ENCODE results near the gene ASPDH.

ASPDH gene

DNA sequence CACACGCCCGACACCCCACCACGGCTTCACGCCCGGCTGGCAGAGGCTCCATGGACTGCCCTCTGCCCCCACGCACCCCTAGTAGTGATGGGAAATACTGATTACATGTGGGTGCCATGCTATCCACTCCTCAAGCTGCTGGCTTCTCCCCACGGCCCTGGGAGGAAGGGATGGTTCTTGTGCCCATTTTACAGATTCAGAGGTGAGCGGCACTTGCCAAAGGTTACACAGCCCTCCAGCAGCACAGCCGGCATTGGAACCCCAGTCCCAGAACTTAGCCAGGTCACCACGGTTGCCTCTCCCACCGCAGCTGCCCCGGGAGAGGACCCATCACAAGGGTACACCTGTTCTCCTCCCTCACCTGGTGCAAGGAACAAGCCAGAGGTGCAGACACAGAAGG is 41.3 kb upstream of the ASPDH start:
- DNase-seq (ENCODE audit: insufficient read length, low spot score), result no peak
- FAIRE-seq, result no peak
- TF ChIP-seq POLR2AphosphoS5 (IDR thresholded peaks at IDR 0.05; ENCODE audit: low read depth, low read length) (no peak), TAF1 (IDR thresholded peaks at IDR 0.05; ENCODE audit: low read depth, low read length) (no peak), SPI1 (IDR thresholded peaks at IDR 0.05; ENCODE audit: low read depth, low read length) (no peak), PAX5 (IDR thresholded peaks at IDR 0.05; ENCODE audit: insufficient read depth, low read length, severe bottlenecking) (no peak), POU2F2 (IDR thresholded peaks at IDR 0.05; ENCODE audit: low read depth, low read length) (no peak), POLR2A (IDR thresholded peaks at IDR 0.05; ENCODE audit: low read depth, low read length) (no peak)

DNA sequence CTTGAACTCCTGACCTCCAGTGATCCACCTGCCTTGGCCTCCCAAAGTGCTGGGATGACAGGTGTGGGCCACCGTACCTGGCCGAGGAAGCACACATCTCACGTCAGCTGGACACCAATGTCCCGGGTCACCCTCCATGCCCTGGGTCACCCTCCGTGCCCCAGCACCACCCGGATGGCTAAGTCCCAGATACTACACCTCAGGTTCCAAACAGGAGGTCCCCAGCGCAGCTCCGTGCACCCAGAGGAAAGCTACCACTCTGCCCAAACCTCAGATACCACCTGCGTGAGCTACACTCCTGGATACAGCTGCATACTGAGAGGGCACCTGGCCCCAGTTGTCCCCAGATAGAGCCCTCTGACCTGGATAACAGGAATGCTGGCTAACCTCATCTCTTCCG is 40.5 kb upstream of the ASPDH start:
- FAIRE-seq, result no peak
- TF ChIP-seq POU2F2 (IDR thresholded peaks at IDR 0.05; ENCODE audit: low read depth, low read length) (no peak), PAX5 (IDR thresholded peaks at IDR 0.05; ENCODE audit: insufficient read depth, low read length, severe bottlenecking) (no peak), TAF1 (IDR thresholded peaks at IDR 0.05; ENCODE audit: low read depth, low read length) (no peak), SPI1 (IDR thresholded peaks at IDR 0.05; ENCODE audit: low read depth, low read length) (no peak), POLR2AphosphoS5 (IDR thresholded peaks at IDR 0.05; ENCODE audit: low read depth, low read length) (no peak), POLR2A (IDR thresholded peaks at IDR 0.05; ENCODE audit: low read depth, low read length) (no peak)
- DNase-seq (ENCODE audit: insufficient read length, low spot score), result no peak

DNA sequence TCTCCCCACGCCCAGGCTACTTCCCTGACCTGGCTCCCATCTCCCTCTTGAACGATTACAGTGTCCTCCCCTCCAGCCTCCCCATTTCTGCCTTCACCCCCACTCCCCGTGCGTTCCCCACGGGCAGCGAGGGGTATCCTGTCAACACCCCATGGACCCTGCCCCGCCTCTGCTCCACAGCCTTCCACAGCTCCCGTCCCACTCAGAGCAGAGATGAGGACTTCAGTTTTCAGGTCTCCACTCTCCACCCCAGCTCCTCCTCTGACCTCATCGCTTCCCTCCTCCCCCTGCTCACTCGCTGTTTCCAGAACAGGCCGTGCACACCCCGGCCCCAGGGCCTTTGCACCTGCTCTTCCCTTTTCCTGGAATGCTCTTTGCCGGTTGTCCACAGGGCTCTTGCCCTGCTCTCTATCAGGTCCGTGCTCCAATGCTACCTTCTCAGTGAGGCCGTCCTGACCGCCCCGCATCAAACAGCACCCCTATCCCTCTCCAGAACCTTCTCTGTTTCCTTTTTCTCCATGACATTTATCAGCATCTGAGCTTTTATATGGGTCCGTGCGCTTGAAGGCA is 39.5 kb upstream of the ASPDH start:
- FAIRE-seq (no peak), DNase-seq (ENCODE audit: insufficient read length, low spot score) (no peak)
- no peak for TF ChIP-seq TAF1 (IDR thresholded peaks at IDR 0.05; ENCODE audit: low read depth, low read length)

- DNase-seq (ENCODE audit: insufficient read length, low spot score) (no peak), FAIRE-seq (no peak)
- TF ChIP-seq SPI1 (IDR thresholded peaks at IDR 0.05; ENCODE audit: low read depth, low read length) (no peak), TAF1 (IDR thresholded peaks at IDR 0.05; ENCODE audit: low read depth, low read length) (no peak), POLR2A (IDR thresholded peaks at IDR 0.05; ENCODE audit: low read depth, low read length) (no peak), POU2F2 (IDR thresholded peaks at IDR 0.05; ENCODE audit: low read depth, low read length) (no peak), POLR2AphosphoS5 (IDR thresholded peaks at IDR 0.05; ENCODE audit: low read depth, low read length) (no peak), PAX5 (IDR thresholded peaks at IDR 0.05; ENCODE audit: insufficient read depth, low read length, severe bottlenecking) (no peak)
Measured at GRCh38 chr19:50552540-50552939, 38.8 kb upstream of the ASPDH start.

GRCh38 chr19:50551715-50552187 is 38.0 kb upstream of the ASPDH start:
- TF ChIP-seq PAX5 (IDR thresholded peaks at IDR 0.05; ENCODE audit: insufficient read depth, low read length, severe bottlenecking) (no peak), SPI1 (IDR thresholded peaks at IDR 0.05; ENCODE audit: low read depth, low read length) (no peak), POLR2AphosphoS5 (IDR thresholded peaks at IDR 0.05; ENCODE audit: low read depth, low read length) (no peak), POLR2A (IDR thresholded peaks at IDR 0.05; ENCODE audit: low read depth, low read length) (no peak), POU2F2 (IDR thresholded peaks at IDR 0.05; ENCODE audit: low read depth, low read length) (no peak), TAF1 (IDR thresholded peaks at IDR 0.05; ENCODE audit: low read depth, low read length) (no peak)
- DNase-seq (ENCODE audit: insufficient read length, low spot score), result no peak
- FAIRE-seq, result no peak

DNA sequence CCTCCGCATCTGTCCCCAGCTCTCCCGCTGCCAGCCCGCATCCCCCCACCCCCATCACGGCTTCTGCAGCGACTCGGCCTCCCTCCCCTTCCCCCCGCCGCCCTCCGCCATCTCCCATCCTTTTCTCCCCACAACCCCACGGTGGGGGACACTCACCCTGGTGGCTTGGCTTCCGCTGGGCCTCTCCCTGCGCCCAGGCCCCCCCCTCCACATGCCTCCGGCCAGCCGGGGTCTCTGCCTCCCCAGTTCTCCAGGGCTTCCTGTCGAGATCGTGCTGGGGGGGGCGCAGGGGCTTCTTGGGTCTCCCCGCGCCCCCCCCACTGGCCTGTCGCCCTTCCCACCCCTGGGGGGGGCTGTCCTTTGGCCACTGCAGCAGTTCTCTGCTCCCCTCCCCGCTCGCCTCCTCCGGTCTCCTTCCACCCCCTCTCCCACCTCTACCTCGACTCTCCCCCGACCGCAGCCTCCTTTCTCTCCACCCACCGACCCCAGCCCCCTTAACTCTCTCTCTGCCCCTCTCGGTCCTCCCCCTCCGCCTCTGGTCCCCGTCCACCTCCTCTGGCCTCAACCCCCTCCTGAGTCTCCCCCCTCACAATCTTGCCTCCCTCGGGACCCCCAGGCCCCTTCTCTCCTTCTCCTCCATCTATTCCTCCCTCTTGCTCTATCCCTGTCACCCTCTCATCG is 37.5 kb upstream of the ASPDH start:
- no peak for FAIRE-seq
- no peak for DNase-seq (ENCODE audit: insufficient read length, low spot score)
- no peak for TF ChIP-seq TAF1 (IDR thresholded peaks at IDR 0.05; ENCODE audit: low read depth, low read length)
- TF ChIP-seq POLR2AphosphoS5 (IDR thresholded peaks at IDR 0.05; ENCODE audit: low read depth, low read length), result no peak
- no peak for TF ChIP-seq POLR2A (IDR thresholded peaks at IDR 0.05; ENCODE audit: low read depth, low read length)
- TF ChIP-seq POU2F2 (IDR thresholded peaks at IDR 0.05; ENCODE audit: low read depth, low read length), result no peak
- no peak for TF ChIP-seq SPI1 (IDR thresholded peaks at IDR 0.05; ENCODE audit: low read depth, low read length)
- no peak for TF ChIP-seq PAX5 (IDR thresholded peaks at IDR 0.05; ENCODE audit: insufficient read depth, low read length, severe bottlenecking)

- FAIRE-seq (no peak), DNase-seq (ENCODE audit: insufficient read length, low spot score) (no peak)
- TF ChIP-seq TAF1 (IDR thresholded peaks at IDR 0.05; ENCODE audit: low read depth, low read length), result no peak
- no peak for TF ChIP-seq POLR2A (IDR thresholded peaks at IDR 0.05; ENCODE audit: low read depth, low read length)
- TF ChIP-seq POU2F2 (IDR thresholded peaks at IDR 0.05; ENCODE audit: low read depth, low read length), result no peak
Measured at GRCh38 chr19:50550594-50550966, 36.9 kb upstream of the ASPDH start.

GRCh38 chr19:50549927-50550593 is 36.3 kb upstream of the ASPDH start:
- DNase-seq (ENCODE audit: insufficient read length, low spot score) (no peak), FAIRE-seq (no peak)
- no peak for TF ChIP-seq POLR2A (IDR thresholded peaks at IDR 0.05; ENCODE audit: low read depth, low read length)

DNA sequence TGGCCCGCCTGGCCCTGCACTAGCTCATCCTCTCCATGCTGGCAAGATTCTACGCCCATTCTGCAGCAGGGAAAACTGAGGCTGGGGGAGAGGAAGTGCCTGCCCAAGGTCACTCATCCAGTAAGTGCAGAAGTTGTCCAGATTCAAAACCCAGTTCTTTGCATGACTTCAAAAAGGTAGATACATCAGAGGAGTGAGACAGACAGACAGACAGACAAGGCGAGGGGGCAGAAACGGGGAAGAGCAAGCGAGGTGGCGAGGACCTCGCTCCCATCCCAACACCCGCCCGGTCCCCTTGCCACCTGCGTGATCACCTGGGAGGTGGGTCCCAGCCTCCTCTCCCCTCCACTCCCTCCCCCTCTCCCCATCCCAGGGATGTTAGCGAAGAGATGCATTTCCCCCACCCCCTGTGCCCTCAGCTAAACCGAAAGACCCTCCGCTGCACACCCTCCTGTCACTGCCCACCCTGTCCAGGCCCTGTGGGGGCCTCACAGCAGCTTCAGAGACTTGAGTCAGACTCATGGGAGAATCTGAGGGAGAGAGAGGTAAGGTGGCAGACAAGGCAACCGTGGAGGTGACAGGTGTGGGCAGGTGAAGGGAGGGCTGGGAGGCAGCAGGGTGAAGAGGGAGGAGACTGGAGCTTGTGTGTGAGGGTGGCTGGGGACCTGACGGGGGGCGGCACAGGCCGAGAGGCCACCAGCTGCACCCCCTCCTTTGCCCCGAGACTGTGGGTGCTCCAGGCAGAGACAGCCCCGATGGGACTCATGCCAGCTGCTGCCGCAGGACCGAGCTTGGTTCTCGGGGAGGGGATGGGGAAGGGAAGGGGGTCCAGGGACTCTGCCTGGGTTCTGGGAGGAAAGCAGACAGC is 35.6 kb upstream of the ASPDH start:
- FAIRE-seq, result no peak
- no peak for DNase-seq (ENCODE audit: insufficient read length, low spot score)
- no peak for TF ChIP-seq POLR2A (IDR thresholded peaks at IDR 0.05; ENCODE audit: low read depth, low read length)
- TF ChIP-seq POU2F2 (IDR thresholded peaks at IDR 0.05; ENCODE audit: low read depth, low read length), result no peak
- TF ChIP-seq TAF1 (IDR thresholded peaks at IDR 0.05; ENCODE audit: low read depth, low read length), result no peak
- no peak for TF ChIP-seq SPI1 (IDR thresholded peaks at IDR 0.05; ENCODE audit: low read depth, low read length)
- TF ChIP-seq PAX5 (IDR thresholded peaks at IDR 0.05; ENCODE audit: insufficient read depth, low read length, severe bottlenecking), result no peak
- no peak for TF ChIP-seq POLR2AphosphoS5 (IDR thresholded peaks at IDR 0.05; ENCODE audit: low read depth, low read length)

Data from GM12891 (cell line).